Endothelial cell of umbilical vein (primary cell): ENCODE results near the gene SLC30A3. TPM values are rescaled to one million over a fixed set of nuclear protein-coding genes. Genes with fewer than 3 reads are reported as not detected.

ENCODE experiments used
- BruUV-seq: library from RNA; stranded (reverse); fragments of 400-500 nt; replicated peaks from 2 replicates; lab custom pipeline; 2021; lab: Mats Ljungman, UMichigan
- CTCF ChIA-PET: fragments of 300-600, 350-600 bp; sonication (Branson Sonifier 250); formaldehyde crosslinking; loops from one replicate; lab custom pipeline; 2021; ENCODE audit warnings: antibody characterized with exemption, inconsistent platforms; lab: Charles Lee
- POLR2A ChIA-PET: fragments of 300-600, 350-600 bp; sonication (Branson Sonifier 250); formaldehyde crosslinking; loops from one replicate; lab custom pipeline; 2021; ENCODE audit warnings: antibody characterized with exemption, inconsistent platforms; lab: Charles Lee
- DNase-seq: peaks from one replicate; pipeline ENCODE4 v3.0.0-alpha.2; 2011; ENCODE audit warnings: low read depth, low spot score
- FAIRE-seq: peaks from 2 replicates; lab custom pipeline; 2011; peaks lifted over from hg19 to GRCh38; lab: Jason Lieb, UNC
- H2AFZ ChIP-seq: 2 replicates; pipeline ENCODE4 v1.6.0; 2012; ENCODE audit warnings: low read depth, low read length, control low read depth, inconsistent platforms
- H3K27ac ChIP-seq: 2 replicates; pipeline ENCODE4 v1.5.1; 2011; ENCODE audit warnings: low read depth, mild to moderate bottlenecking, control low read depth, low read length, moderate library complexity; ENCODE audit not compliant: insufficient read depth
- H3K27me3 ChIP-seq, 2 experiments: 2 replicates each; pipeline versions ENCODE4 v1.6.0 to v1.6.1; 2011; ENCODE audit warnings: low read length in 2 of 2, mixed read lengths in 1 of 2; ENCODE audit not compliant: control insufficient read depth in 2 of 2, insufficient read depth in 2 of 2
- H3K36me3 ChIP-seq, 2 experiments: 2 replicates in 1 of 2; 3 replicates in 1 of 2; pipeline ENCODE4 v1.5.1; 2011; ENCODE audit warnings: low read length in 2 of 2, mild to moderate bottlenecking in 1 of 2, moderate library complexity in 1 of 2; ENCODE audit not compliant: control insufficient read depth in 2 of 2, insufficient read depth in 2 of 2; ENCODE audit errors: extremely low read depth in 1 of 2
- H3K4me1 ChIP-seq: 3 replicates; pipeline ENCODE4 v1.5.1; 2011; ENCODE audit warnings: mild to moderate bottlenecking, low read length; ENCODE audit not compliant: control insufficient read depth, insufficient read depth; ENCODE audit errors: extremely low read depth
- H3K4me2 ChIP-seq: 2 replicates; pipeline ENCODE4 v1.6.1; 2011; ENCODE audit warnings: low read length, control low read depth, mixed read lengths; ENCODE audit not compliant: insufficient read depth
- H3K4me3 ChIP-seq, 3 experiments: fragments of 200-600 bp in 1 of 3; sonication (generic), shearing (Covaris generic) in 1 of 3; replicated peaks in 1 of 3; 2 replicates each; pipeline ENCODE4 v1.5.1; 2011 to 2016; ENCODE audit warnings: control low read depth in 3 of 3, low read length in 3 of 3, mild to moderate bottlenecking in 2 of 3, inconsistent platforms in 1 of 3, low read depth in 1 of 3, moderate library complexity in 1 of 3; ENCODE audit not compliant: insufficient read depth in 1 of 3
- H3K79me2 ChIP-seq: 2 replicates; pipeline ENCODE4 v1.6.0; 2012; ENCODE audit warnings: low read length, inconsistent platforms; ENCODE audit not compliant: control insufficient read depth, insufficient read depth
- H3K9ac ChIP-seq: replicated peaks from 2 replicates; pipeline ENCODE3; 2011; ENCODE audit warnings: low read length, control low read depth; ENCODE audit not compliant: insufficient read depth; ENCODE audit errors: extremely low read depth
- H3K9me1 ChIP-seq: replicated peaks from 3 replicates; pipeline ENCODE4 v1.6.0; 2011; ENCODE audit warnings: mild to moderate bottlenecking, low read length; ENCODE audit not compliant: control insufficient read depth, insufficient read depth; ENCODE audit errors: extremely low read depth
- H3K9me3 ChIP-seq: replicated peaks from 2 replicates; pipeline ENCODE4 v1.5.1; 2012; ENCODE audit warnings: low read length, inconsistent platforms; ENCODE audit not compliant: control insufficient read depth, insufficient read depth
- H4K20me1 ChIP-seq: replicated peaks from 2 replicates; pipeline ENCODE3; 2011; ENCODE audit warnings: mild to moderate bottlenecking, low read length; ENCODE audit not compliant: control insufficient read depth, insufficient read depth; ENCODE audit errors: extremely low read depth
- CTCF ChIP-seq, 2 donors: IDR thresholded peaks; 1 replicate in 1 of 2; 2 replicates in 1 of 2; pipeline ENCODE4 v1.5.1; 2011; ENCODE audit warnings: low read length in 2 of 2, mild to moderate bottlenecking in 2 of 2, moderate library complexity in 2 of 2, control low read depth in 1 of 2, inconsistent platforms in 1 of 2, low read depth in 1 of 2; ENCODE audit not compliant: insufficient read depth in 1 of 2; ENCODE audit errors: extremely low read depth in 1 of 2
- EZH2 ChIP-seq: IDR thresholded peaks from 2 replicates; pipeline ENCODE4 v1.6.1; 2012; ENCODE audit warnings: borderline replicate concordance, low read depth, mild to moderate bottlenecking, moderate library complexity, low read length, inconsistent platforms; ENCODE audit not compliant: severe bottlenecking
- FOS ChIP-seq: IDR thresholded peaks from 2 replicates; pipeline ENCODE4 v1.6.1; 2011; ENCODE audit warnings: mild to moderate bottlenecking, low read length, moderate library complexity, borderline replicate concordance; ENCODE audit not compliant: insufficient read depth
- GATA2 ChIP-seq: IDR thresholded peaks from 2 replicates; pipeline ENCODE4 v1.7.0; 2011; ENCODE audit warnings: low read depth, mild to moderate bottlenecking, moderate library complexity, mixed read lengths, low read length; ENCODE audit not compliant: insufficient read length, insufficient read depth
- JUN ChIP-seq: IDR thresholded peaks from 2 replicates; pipeline ENCODE4 v1.6.1; 2011; ENCODE audit warnings: borderline replicate concordance, low read depth; ENCODE audit not compliant: insufficient read length, insufficient read depth
- MAX ChIP-seq: IDR thresholded peaks from 2 replicates; pipeline ENCODE4 v1.6.1; 2011; ENCODE audit not compliant: insufficient read depth, insufficient read length
- MYC ChIP-seq: IDR thresholded peaks from one replicate; pipeline ENCODE4 v1.6.1; 2011; ENCODE audit warnings: mild to moderate bottlenecking, low read depth, low read length
- POLR2A ChIP-seq: IDR thresholded peaks from 2 replicates; pipeline ENCODE4 v1.6.1; 2012; ENCODE audit warnings: low read depth, mild to moderate bottlenecking, control low read depth, low read length
- POLR2AphosphoS5 ChIP-seq: IDR thresholded peaks from 2 replicates; pipeline ENCODE4 v1.6.1; 2012; ENCODE audit warnings: low read depth, mild to moderate bottlenecking, control low read depth, low read length, moderate library complexity; ENCODE audit not compliant: insufficient read depth
- dilution Hi-C: fragments of 300-500 bp; cut with MboI; formaldehyde crosslinking; loops from one replicate; pipeline ENCODE4 v1.15.0; 2019; ENCODE audit warnings: low sequenced_read_pairs; ENCODE audit not compliant: extremely low pct_ligation_motif_present
- intact Hi-C: fragments of 100-400 bp; cut with micrococcal nuclease; formaldehyde crosslinking; loops from one replicate; pipeline ENCODE4 v1.10.0; 2022
- polyA plus RNA-seq, 4 experiments: library from polyadenylated mRNA; depleted of rRNA in 3 of 4; stranded (reverse) in 3 of 4; unstranded in 1 of 4; fragments of >200 nt; gene quantifications; 2 replicates each; pipeline versions ENCODE4 v1.2.1 to v1.2.3, GENCODE V29; 2011 to 2012; ENCODE audit warnings: missing spikeins in 1 of 4
- total RNA-seq: library from RNA; stranded (reverse); gene quantifications from 2 replicates; pipeline ENCODE4 v1.2.3, GENCODE V29; 2021

SLC30A3 gene
- total and polyA plus RNA-seq, 2 donors (not counting 3 experiments of a cell fraction or from before 2014, with no cell fraction given): 16.7 to 63.9 TPM

DNA sequence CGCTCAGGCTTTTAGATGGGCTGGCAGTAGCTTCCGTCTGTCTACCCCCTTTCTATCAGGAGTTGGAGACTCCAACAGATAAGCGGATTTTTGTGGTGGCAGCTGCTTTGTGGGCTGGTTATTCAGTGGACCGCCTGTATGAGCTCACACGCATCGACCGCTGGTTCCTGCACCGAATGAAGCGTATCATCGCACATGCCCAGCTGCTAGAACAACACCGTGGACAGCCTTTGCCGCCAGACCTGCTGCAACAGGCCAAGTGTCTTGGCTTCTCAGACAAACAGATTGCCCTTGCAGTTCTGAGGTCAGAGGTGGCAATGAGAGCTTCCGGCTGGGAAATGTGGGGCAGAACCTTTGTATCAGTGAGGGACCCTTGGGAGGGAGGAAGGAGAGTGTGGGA lies 30.9 kb downstream of the SLC30A3 start:
- no peaks in the 10 kb centered on the region for H3K79me2 ChIP-seq
- H3K27ac ChIP-seq: no peak overlapping the region
- no peaks in the 10 kb centered on the region for H3K4me1 ChIP-seq
- FAIRE-seq (no peak), DNase-seq (no peak)
- H3K27me3 ChIP-seq: no peaks in the 10 kb centered on the region
- ChIA-PET POLR2A (no interaction called here), CTCF (interaction anchor here (0.9 kb wide), 1 partner anchor 48 kb away, joined by 3 read pairs; no protein-coding TSS in a partner anchor)
- no peak overlapping the region for H3K4me3 ChIP-seq
- H3K36me3 ChIP-seq: peaks cover 25 to 54% of the 10 kb centered on the region in 2 experiments
- no peaks in the 10 kb centered on the region for H3K9me3 ChIP-seq
- BruUV-seq: no TSS peak
- no peak for TF ChIP-seq JUN
- no peak for TF ChIP-seq CTCF (IDR thresholded peaks at IDR 0.05; ENCODE audit: extremely low read depth in 1 of 2, insufficient read depth in 1 of 2, low read depth in 1 of 2, low read length in 2 of 2)
- TF ChIP-seq POLR2A: no peak
- no peak for TF ChIP-seq MYC
- no peak for TF ChIP-seq FOS
- no peak for TF ChIP-seq MAX
- TF ChIP-seq POLR2AphosphoS5: no peak
- TF ChIP-seq EZH2: no peak
- TF ChIP-seq GATA2: no peak
- no peak overlapping the region for H3K9ac ChIP-seq
- intact Hi-C loops: no loop called here
- dilution Hi-C loops: no loop called here
- H2AFZ ChIP-seq: no peak overlapping the region
- H3K9me1 ChIP-seq: no peaks in the 10 kb centered on the region
- no peaks in the 10 kb centered on the region for H4K20me1 ChIP-seq
- no peak overlapping the region for H3K4me2 ChIP-seq
